ENCODE measurements around the gene EGLN1.
"Not testable (repeated sequence)": the region's sequence is repeated elsewhere in the genome, so short reads cannot be mapped to it uniquely, and the experiment has no call there.

Gene EGLN1

GRCh38 chr1:231353086-231353485, 69.0 kb downstream of the EGLN1 start:
- H3K4me2 ChIP-seq (ENCODE audit: low read length): no peak overlapping the region
- H2BK5ac ChIP-seq (ENCODE audit: low read length): no peak overlapping the region
- no peak overlapping the region for H3K9ac ChIP-seq (ENCODE audit: low read length)
- no peak overlapping the region for H2BK15ac ChIP-seq (replicated peaks; ENCODE audit: low read depth)
- H3K79me1 ChIP-seq (ENCODE audit: low read length): no peaks in the 10 kb centered on the region
- no peak overlapping the region for H3K4ac ChIP-seq (ENCODE audit: low read depth, low read length)
- H3K56ac ChIP-seq (ENCODE audit: low read length): no peak overlapping the region
- H3K27ac ChIP-seq (ENCODE audit: low read depth, low read length): no peak overlapping the region
- H3K4me3 ChIP-seq (ENCODE audit: low read length): no peak overlapping the region
- no peak overlapping the region for H3K18ac ChIP-seq (ENCODE audit: low read length)
- no peak overlapping the region for H4K8ac ChIP-seq (ENCODE audit: low read depth, low read length)
- H3K23ac ChIP-seq (ENCODE audit: low read length): no peak overlapping the region
- H2AK5ac ChIP-seq (ENCODE audit: low read length): no peak overlapping the region
- H4K5ac ChIP-seq (ENCODE audit: low read length): no peak overlapping the region
- no peaks in the 10 kb centered on the region for H3K27me3 ChIP-seq (ENCODE audit: insufficient read depth, low read length, poor library complexity)
- no peaks in the 10 kb centered on the region for H3K4me1 ChIP-seq (ENCODE audit: control insufficient read depth, low read depth, low read length)
- H3K79me2 ChIP-seq (ENCODE audit: control insufficient read depth, insufficient read depth, low read length): no peaks in the 10 kb centered on the region
- H3K36me3 ChIP-seq (ENCODE audit: control insufficient read depth, insufficient read depth, low read length): no peaks in the 10 kb centered on the region
- WGBS (ENCODE audit: extremely low coverage, insufficient coverage, low lambda C conversion rate): no CpG with 5 or more reads among the region's 2 CpGs
- no peak overlapping the region for H2BK120ac ChIP-seq (ENCODE audit: low read depth, low read length)
- no peak for DNase-seq

- H3K79me1 ChIP-seq (ENCODE audit: low read length): no peaks in the 10 kb centered on the region
These were observed 70.3 kb downstream of the EGLN1 start for GRCh38 chr1:231351816-231352215.

DNA sequence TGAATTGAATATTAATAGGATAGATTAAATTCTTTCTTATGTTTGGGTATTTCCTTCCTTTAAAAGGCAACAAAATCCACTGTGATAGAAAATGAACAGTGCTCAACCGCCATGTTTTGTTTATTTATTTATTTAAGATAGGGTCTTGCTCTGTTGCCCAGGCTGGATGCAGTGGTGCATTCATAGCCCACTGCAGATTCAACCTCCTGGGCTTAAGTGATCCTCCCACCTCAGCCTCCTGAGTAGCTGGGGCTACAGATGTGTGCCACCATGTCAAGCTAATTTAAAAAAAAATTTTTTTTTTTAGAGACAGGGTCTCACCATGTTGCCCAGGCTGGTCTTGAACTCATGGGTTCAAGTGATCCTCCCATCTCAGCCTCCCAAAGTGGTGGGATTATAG, 73.2 kb downstream of the EGLN1 start:
- H3K23ac ChIP-seq (ENCODE audit: low read length); H4K5ac ChIP-seq (ENCODE audit: low read length); DNase-seq; H3K9ac ChIP-seq (ENCODE audit: low read length); H3K4me3 ChIP-seq (ENCODE audit: low read length); H3K4ac ChIP-seq (ENCODE audit: low read depth, low read length); H3K27ac ChIP-seq (ENCODE audit: low read depth, low read length); H3K27me3 ChIP-seq (ENCODE audit: insufficient read depth, low read length, poor library complexity); H3K79me1 ChIP-seq (ENCODE audit: low read length); H3K36me3 ChIP-seq (ENCODE audit: control insufficient read depth, insufficient read depth, low read length); H4K8ac ChIP-seq (ENCODE audit: low read depth, low read length); H2AK5ac ChIP-seq (ENCODE audit: low read length); H2BK120ac ChIP-seq (ENCODE audit: low read depth, low read length); H3K18ac ChIP-seq (ENCODE audit: low read length); H3K56ac ChIP-seq (ENCODE audit: low read length); H2BK5ac ChIP-seq (ENCODE audit: low read length); H3K79me2 ChIP-seq (ENCODE audit: control insufficient read depth, insufficient read depth, low read length); H3K4me2 ChIP-seq (ENCODE audit: low read length); H3K4me1 ChIP-seq (ENCODE audit: control insufficient read depth, low read depth, low read length); H2BK15ac ChIP-seq (replicated peaks; ENCODE audit: low read depth): not testable (repeated sequence)
- no CpG with 5 or more reads among the region's 1 CpG for WGBS (ENCODE audit: extremely low coverage, insufficient coverage, low lambda C conversion rate)

More at GRCh38 chr1:231351816-231352215, 70.3 kb downstream of the EGLN1 start:
- H3K27me3 ChIP-seq (ENCODE audit: insufficient read depth, low read length, poor library complexity): no peaks in the 10 kb centered on the region
- WGBS (ENCODE audit: extremely low coverage, insufficient coverage, low lambda C conversion rate): no CpG with 5 or more reads among the region's 2 CpGs
- H2BK5ac ChIP-seq (ENCODE audit: low read length): no peak overlapping the region
- H3K4me1 ChIP-seq (ENCODE audit: control insufficient read depth, low read depth, low read length): no peaks in the 10 kb centered on the region
- H4K8ac ChIP-seq (ENCODE audit: low read depth, low read length): no peak overlapping the region
- no peaks in the 10 kb centered on the region for H3K79me2 ChIP-seq (ENCODE audit: control insufficient read depth, insufficient read depth, low read length)
- no peak overlapping the region for H3K4me2 ChIP-seq (ENCODE audit: low read length)
- H3K9ac ChIP-seq (ENCODE audit: low read length): no peak overlapping the region
- no peak overlapping the region for H2AK5ac ChIP-seq (ENCODE audit: low read length)
- no peak overlapping the region for H3K27ac ChIP-seq (ENCODE audit: low read depth, low read length)
- H2BK120ac ChIP-seq (ENCODE audit: low read depth, low read length): no peak overlapping the region
- no peak overlapping the region for H3K4me3 ChIP-seq (ENCODE audit: low read length)
- H3K23ac ChIP-seq (ENCODE audit: low read length): no peak overlapping the region
- H2BK15ac ChIP-seq (replicated peaks; ENCODE audit: low read depth): no peak overlapping the region
- H4K5ac ChIP-seq (ENCODE audit: low read length): no peak overlapping the region
- H3K18ac ChIP-seq (ENCODE audit: low read length): no peak overlapping the region
- H3K4ac ChIP-seq (ENCODE audit: low read depth, low read length): no peak overlapping the region
- no peak overlapping the region for H3K56ac ChIP-seq (ENCODE audit: low read length)
- no peak for DNase-seq
- H3K36me3 ChIP-seq (ENCODE audit: control insufficient read depth, insufficient read depth, low read length): no peaks in the 10 kb centered on the region

DNA sequence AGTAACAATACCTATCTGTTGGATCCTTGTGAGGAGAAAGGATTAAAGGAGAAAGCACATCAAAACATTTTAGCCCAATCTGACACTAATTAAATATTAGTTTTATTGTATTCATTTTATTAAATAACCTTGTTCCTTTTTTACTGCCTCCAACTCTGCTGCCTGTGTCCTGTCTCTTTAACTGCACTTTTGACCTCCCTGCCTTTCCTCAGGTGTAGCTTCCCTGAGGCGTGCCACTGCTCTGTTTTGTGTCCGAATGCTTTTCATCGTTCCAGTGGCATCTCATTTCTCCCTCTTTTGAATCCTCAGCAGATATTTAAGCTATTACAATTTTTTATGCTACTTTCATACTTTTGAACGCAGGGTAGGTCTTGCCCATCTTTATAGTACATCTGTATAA, 73.6 kb downstream of the EGLN1 start:
- H2BK5ac ChIP-seq (ENCODE audit: low read length): no peak overlapping the region
- H3K4me3 ChIP-seq (ENCODE audit: low read length): no peak overlapping the region
- H3K27ac ChIP-seq (ENCODE audit: low read depth, low read length): no peak overlapping the region
- no peaks in the 10 kb centered on the region for H3K79me2 ChIP-seq (ENCODE audit: control insufficient read depth, insufficient read depth, low read length)
- H3K4me2 ChIP-seq (ENCODE audit: low read length): no peak overlapping the region
- no peaks in the 10 kb centered on the region for H3K4me1 ChIP-seq (ENCODE audit: control insufficient read depth, low read depth, low read length)
- peaks cover under 1% of the 10 kb centered on the region for H3K36me3 ChIP-seq (ENCODE audit: control insufficient read depth, insufficient read depth, low read length)
- no peak overlapping the region for H4K8ac ChIP-seq (ENCODE audit: low read depth, low read length)
- H3K9ac ChIP-seq (ENCODE audit: low read length): no peak overlapping the region
- no peak overlapping the region for H3K18ac ChIP-seq (ENCODE audit: low read length)
- no peak overlapping the region for H3K56ac ChIP-seq (ENCODE audit: low read length)
- H3K4ac ChIP-seq (ENCODE audit: low read depth, low read length): no peak overlapping the region
- H3K23ac ChIP-seq (ENCODE audit: low read length): no peak overlapping the region
- DNase-seq: no peak
- no CpG with 5 or more reads among the region's 4 CpGs for WGBS (ENCODE audit: extremely low coverage, insufficient coverage, low lambda C conversion rate)
- H2BK15ac ChIP-seq (replicated peaks; ENCODE audit: low read depth): no peak overlapping the region
- H3K79me1 ChIP-seq (ENCODE audit: low read length): peaks cover 3% of the 10 kb centered on the region
- H2BK120ac ChIP-seq (ENCODE audit: low read depth, low read length): no peak overlapping the region
- H2AK5ac ChIP-seq (ENCODE audit: low read length): no peak overlapping the region
- no peak overlapping the region for H4K5ac ChIP-seq (ENCODE audit: low read length)
- no peaks in the 10 kb centered on the region for H3K27me3 ChIP-seq (ENCODE audit: insufficient read depth, low read length, poor library complexity)

- Histone ChIP-seq H3K4me1 (ENCODE audit: control insufficient read depth, low read depth, low read length) (no peaks in the 10 kb centered on the region), H2AK5ac (ENCODE audit: low read length) (no peak overlapping the region), H3K18ac (ENCODE audit: low read length) (no peak overlapping the region), H3K23ac (ENCODE audit: low read length) (no peak overlapping the region), H4K8ac (ENCODE audit: low read depth, low read length) (no peak overlapping the region), H2BK15ac (replicated peaks; ENCODE audit: low read depth) (no peak overlapping the region), H3K4me3 (ENCODE audit: low read length) (no peak overlapping the region), H2BK5ac (ENCODE audit: low read length) (no peak overlapping the region), H3K36me3 (ENCODE audit: control insufficient read depth, insufficient read depth, low read length) (peaks cover 2% of the 10 kb centered on the region), H3K9ac (ENCODE audit: low read length) (no peak overlapping the region), H3K27me3 (ENCODE audit: insufficient read depth, low read length, poor library complexity) (no peaks in the 10 kb centered on the region), H2BK120ac (ENCODE audit: low read depth, low read length) (no peak overlapping the region), H3K27ac (ENCODE audit: low read depth, low read length) (no peak overlapping the region), H3K56ac (ENCODE audit: low read length) (no peak overlapping the region), H3K4me2 (ENCODE audit: low read length) (no peak overlapping the region), H3K4ac (ENCODE audit: low read depth, low read length) (no peak overlapping the region), H3K79me2 (ENCODE audit: control insufficient read depth, insufficient read depth, low read length) (no peaks in the 10 kb centered on the region), H4K5ac (ENCODE audit: low read length) (no peak overlapping the region), H3K79me1 (ENCODE audit: low read length) (peaks cover 4% of the 10 kb centered on the region)
- no CpG with 5 or more reads among the region's 4 CpGs for WGBS (ENCODE audit: extremely low coverage, insufficient coverage, low lambda C conversion rate)
- no peak for DNase-seq
These were observed 74.1 kb downstream of the EGLN1 start for GRCh38 chr1:231347961-231348360.

GRCh38 chr1:231340328-231341013, 81.6 kb downstream of the EGLN1 start:
- Histone ChIP-seq H3K18ac (ENCODE audit: low read length) (no peak overlapping the region), H3K4ac (ENCODE audit: low read depth, low read length) (no peak overlapping the region), H4K8ac (ENCODE audit: low read depth, low read length) (no peak overlapping the region), H3K9ac (ENCODE audit: low read length) (no peak overlapping the region), H3K79me2 (ENCODE audit: control insufficient read depth, insufficient read depth, low read length) (peaks cover 34% of the 10 kb centered on the region), H4K5ac (ENCODE audit: low read length) (no peak overlapping the region), H3K4me2 (ENCODE audit: low read length) (no peak overlapping the region), H2AK5ac (ENCODE audit: low read length) (no peak overlapping the region), H3K27ac (ENCODE audit: low read depth, low read length) (no peak overlapping the region), H3K36me3 (ENCODE audit: control insufficient read depth, insufficient read depth, low read length) (peaks cover 2% of the 10 kb centered on the region), H3K23ac (ENCODE audit: low read length) (no peak overlapping the region), H2BK5ac (ENCODE audit: low read length) (no peak overlapping the region), H3K4me3 (ENCODE audit: low read length) (no peak overlapping the region), H3K27me3 (ENCODE audit: insufficient read depth, low read length, poor library complexity) (no peaks in the 10 kb centered on the region), H2BK15ac (replicated peaks; ENCODE audit: low read depth) (no peak overlapping the region), H3K56ac (ENCODE audit: low read length) (no peak overlapping the region), H3K79me1 (ENCODE audit: low read length) (peaks cover 20% of the 10 kb centered on the region), H2BK120ac (ENCODE audit: low read depth, low read length) (no peak overlapping the region), H3K4me1 (ENCODE audit: control insufficient read depth, low read depth, low read length) (peaks cover 13% of the 10 kb centered on the region)
- WGBS (ENCODE audit: extremely low coverage, insufficient coverage, low lambda C conversion rate): no CpG with 5 or more reads among the region's 6 CpGs
- no peak for DNase-seq

Measured in mesendoderm (in vitro differentiated cells).